NOMO-1 (cell line): ENCODE data around the gene CPEB3.
"Not testable (repeated sequence)": the region's sequence is repeated elsewhere in the genome, so short reads cannot be mapped to it uniquely, and the experiment has no call there.

Source experiments
- DNase-seq, 2 experiments: peaks; one replicate each; lab custom pipeline; 2025; ENCODE audit not compliant: unreplicated experiment in 2 of 2; lab: John Stamatoyannopoulos, UW

CPEB3 gene

DNA sequence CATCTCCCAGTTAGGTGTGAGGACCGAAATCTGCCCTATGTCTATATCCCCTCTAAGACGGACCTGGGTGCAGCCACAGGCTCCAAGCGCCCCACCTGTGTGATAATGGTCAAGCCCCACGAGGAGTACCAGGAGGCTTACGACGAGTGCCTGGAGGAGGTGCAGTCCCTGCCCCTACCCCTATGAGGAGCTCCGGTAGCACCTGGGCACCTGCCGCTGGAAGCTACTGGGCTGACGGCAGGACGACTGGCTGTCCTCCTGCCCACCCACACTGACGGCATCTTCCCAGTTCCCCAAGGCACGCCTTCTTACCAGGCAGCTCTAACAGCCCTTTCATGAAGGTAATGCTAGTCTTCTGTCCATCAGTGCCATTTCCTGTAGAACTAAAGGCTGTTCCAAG, 74.3 kb downstream of the CPEB3 start:
- not testable (repeated sequence) for DNase-seq

DNA sequence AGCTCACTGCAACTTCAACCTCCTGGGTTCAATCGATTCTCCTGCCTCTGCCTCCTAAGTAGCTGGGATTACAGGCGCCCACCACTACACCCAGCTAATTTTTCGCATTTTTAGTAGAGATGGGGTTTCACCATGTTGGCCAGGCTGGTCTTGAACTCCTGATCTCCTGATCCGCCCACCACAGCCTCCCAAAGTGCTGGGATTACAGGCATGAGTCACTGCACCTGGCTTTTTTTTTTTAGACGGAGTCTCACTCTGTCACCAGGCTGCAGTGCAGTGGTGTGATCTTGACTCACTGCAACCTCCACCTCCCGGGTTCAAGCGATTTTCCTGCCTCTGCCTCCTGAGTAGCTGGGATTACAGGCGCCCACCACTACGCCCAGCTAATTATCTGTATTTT, 75.7 kb downstream of the CPEB3 start:
- DNase-seq, result not testable (repeated sequence)

DNA sequence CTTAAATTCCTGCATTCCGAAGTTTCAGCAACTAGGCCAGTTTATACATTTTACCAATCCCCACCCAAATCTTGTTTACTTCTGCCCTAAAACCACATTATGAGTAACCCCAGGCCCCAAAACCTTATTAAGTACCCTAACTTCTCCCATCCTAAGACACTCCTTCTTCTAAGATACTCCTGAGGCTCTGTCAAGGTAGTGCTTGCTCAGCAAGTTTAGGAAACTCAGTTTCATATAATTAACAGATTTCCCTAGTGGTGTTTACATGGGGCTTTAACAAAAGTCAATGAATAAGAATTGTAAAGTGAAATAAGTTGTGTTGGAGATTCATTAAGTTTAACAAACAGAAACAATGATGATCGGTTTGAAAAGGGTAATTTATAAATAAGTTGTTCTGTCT, 77.8 kb downstream of the CPEB3 start:
- no peak for DNase-seq

DNA sequence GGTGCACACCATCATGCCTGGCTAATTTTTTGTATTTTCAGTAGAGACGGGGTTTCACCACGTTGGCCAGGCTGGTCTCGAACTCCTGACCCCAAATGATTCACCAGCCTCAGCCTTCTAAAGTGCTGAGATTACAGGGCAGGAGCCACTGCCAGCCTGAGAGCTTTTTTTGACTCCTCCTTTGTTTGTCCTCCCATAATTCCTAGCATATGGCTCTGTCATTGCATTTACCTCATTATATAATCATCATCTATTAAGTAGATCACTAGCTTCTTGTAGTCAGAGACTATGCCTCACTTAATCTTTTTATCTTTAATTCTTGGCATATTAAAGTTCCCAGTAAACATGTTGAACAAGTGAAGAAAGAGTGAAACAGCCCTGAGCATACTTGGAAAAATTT, 82.1 kb downstream of the CPEB3 start:
- DNase-seq, result no peak

DNA sequence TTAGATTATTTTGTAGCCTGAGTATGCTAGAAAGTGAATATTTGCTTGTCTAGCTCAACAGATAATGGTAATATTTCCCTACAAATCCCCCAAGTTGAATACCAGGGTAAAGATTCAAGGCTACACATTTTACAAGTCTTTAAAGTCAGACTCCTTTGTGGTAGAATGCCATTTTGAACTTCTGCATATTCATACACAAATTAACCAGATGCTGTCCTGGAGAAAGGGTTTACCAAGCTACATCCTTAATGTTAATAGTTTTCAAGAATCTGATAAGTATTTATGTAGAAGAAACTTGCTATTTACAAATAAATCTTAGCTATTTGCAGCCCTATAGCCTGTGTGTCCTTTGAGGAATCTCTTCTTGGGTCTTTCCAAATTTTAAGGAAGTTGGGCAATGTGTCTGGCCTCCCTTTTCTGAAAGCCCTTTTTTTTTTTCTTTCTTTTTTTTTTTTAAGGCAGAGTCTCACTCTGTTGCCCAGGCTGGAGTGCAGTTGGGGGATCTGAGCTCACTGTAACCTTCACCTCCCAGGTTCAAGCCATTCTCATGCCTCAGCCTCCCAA, 82.6 kb downstream of the CPEB3 start:
- DNase-seq, result peak; percentile 34 to 39

DNA sequence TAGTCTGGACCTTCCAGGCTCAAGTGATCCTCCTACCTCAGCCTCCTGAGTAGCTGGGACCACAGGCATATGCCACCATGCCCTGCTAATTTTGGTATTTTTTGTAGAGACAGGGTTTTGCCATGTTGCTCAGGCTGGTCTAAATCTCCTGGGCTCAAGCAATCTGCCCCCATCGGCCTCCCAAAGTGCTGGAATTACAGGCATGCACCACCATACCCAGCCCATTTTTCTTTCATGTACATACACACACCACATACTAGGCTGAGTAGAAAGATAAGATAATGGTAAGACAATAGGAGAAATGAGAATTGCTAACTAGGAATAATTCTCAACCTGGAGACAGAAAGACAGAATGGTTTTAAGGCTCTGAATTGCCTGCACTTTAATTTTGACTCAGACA, 83.8 kb downstream of the CPEB3 start:
- no peak for DNase-seq

DNA sequence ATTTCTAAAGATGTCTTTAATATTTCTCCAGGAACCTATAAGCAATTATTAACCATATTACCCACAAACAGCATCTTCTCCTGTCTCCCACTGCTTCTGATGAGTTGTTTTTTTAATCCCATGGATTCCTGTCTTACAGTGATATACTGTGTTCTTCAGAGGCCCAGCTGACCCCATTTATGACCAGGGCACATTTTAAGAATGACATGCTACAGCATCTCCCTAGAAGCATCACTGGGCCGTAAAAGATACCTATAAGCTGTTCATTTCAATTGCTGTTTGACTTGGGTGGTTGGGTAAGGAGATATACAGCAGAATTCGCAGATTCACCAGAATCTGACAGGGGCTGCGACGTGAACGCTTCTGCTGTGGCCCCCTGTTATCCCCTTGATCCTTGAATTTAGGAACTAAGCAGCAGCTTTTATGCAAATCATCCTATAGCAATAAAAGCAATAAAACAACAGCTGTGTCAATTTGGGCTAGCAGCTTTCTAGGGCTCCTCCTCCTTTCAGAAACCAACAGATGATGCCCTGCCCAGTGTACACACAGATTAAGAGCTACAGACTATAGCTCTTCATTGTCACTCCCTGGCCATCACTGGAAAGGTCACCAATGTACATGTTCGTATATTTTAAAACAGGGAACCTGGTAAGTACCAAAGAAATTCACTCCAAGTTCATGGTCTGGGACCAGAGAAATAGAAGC, 86.8 kb downstream of the CPEB3 start:
- DNase-seq, result no peak

DNA sequence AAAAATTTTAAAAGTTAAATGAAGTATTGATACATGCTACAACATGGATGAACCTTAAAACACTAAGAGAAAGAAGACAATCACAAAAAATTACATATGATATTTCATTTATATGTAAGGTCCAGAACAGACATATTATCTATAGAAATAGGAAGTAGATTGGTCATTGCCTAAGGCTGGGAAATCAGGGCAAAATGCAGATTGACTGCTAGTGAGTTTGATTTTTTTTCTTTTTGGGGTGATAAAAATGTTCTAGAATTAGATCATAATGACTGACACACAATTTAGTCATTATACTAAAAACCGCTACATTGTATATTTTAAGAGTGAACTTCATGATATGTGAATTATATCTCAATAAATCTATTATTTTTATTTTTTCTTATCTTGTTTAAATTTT, 88.3 kb downstream of the CPEB3 start:
- no peak for DNase-seq

DNA sequence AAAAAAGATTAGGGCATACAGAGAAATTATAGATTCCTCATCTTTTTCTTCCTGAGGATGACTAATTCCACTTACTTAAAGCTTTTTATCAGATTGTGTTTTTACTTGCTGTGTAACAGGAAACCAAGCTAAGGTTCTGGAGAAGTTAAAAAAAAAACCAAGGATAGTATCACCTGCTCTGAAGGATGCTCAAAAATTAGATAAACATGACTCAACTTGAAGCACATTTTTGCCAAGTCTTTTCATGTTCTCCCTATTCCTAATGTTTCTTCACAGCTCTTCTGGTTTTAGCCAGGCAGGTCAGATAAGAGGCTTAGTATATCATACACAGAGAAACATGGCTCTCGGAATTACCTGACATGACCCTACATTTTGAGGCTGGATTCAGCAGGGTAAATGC, 90.3 kb downstream of the CPEB3 start:
- DNase-seq, result no peak

DNA sequence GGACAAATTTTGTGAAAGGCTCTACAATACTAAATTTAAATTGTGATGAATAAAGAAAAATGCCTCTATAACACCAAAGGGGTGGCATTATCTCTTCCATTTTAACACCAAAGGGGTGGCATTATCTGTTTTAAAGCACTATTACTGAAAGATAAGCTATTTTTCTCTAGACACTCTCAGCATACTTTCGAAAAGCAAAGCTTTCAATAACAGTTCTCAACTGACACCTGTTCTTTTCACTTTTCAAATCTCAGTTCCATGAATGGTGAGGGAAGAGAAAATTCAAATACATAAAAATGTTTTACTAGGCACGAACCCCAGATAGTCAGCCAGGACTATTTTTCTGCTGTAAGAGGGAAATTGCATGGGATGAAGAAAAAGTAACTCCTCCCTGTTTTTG, 103.8 kb downstream of the CPEB3 start:
- no peak for DNase-seq

DNA sequence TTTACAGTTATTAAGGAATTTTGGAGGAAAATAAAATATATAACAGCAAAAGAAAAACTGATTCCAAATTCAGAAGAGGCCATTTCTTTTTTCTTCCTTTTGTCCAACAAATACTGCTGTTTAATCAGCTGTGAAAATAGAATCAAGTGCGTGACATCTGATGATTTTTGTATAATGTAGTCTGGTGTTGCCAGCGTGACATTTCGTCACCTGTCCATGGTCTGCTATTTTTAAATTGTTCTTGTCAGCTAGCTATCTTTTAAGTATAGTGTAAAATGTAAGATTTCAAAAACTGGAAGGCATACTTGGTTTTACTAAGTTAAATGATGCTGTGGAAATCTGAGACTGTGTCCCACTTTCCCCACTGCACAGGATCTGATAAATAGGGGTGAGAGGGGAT, 105.9 kb downstream of the CPEB3 start:
- no peak for DNase-seq

DNA sequence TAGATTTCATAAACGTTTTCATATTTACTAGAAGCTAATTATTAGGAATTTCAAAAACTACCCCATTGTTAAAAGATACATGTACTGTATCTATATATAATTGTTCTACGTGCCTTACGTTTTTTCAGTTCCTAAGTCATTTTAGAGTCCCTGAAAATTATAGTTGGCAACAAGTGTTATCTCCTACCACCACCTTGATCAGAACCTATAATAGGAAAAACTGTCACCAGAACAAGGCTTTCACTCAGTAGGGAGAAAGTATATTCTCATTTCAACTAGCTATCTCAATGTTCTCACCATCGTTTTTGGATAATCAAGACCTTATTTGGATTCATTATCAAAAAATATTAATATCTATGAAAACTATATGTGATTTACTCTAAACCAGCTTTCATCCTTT, 107.7 kb downstream of the CPEB3 start:
- DNase-seq, result no peak

DNA sequence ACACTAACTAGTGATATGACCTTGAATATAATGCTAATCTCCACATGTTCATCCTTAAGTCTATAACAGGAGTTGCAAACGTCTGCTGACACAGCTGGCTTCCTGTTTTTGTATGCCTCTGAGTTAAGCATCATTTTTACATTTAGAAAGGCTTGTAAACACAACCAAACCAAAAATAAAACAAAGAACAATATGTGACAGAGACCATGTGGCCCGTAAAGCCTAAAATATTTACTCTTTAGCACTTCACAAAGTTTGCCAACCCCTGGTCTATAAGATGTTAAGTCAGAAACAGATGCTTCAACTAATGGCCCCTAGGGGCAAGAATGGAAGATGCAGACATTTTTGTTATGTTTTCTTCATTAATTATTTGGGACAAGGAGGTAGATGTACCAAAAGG, 109.3 kb downstream of the CPEB3 start:
- DNase-seq, result peak in 1 of 2 experiments; percentile 15

DNA sequence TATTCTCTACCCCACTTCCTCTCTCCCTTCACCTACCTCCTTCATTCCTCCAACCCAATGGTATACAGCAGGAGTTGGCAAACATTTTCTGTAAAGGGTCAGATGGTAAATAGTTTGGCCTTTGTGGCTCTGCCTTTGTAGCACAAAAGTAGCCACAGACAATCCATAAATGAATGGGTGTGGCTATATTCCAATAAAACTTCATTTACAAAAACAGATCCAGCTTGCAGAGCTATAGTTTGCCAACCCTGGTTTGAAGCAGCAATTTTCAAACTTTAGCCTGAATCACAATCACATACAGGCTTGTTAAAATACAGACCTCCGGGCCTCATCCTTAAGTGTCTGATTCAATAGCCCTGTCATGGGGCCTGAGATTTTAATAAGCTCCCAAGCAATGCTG, 110.5 kb downstream of the CPEB3 start:
- no peak for DNase-seq

DNA sequence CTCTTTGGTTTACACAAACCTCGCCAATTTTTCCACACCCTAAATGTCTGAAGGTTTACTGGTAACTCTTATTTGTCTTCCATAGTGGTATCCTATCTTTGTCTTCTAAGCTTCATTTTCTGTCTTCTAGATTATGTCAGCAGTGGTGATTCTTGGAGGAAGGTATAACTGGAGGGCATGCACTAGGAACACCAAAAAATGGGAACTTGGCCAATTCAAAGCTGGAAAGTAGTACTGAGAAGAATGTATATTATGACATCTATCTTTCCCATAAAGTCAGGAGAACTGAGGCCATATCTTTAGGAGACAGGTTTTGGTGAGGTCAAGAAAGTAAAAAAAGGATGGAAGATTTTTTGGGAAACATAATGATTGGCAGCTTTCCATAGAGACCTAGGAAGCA, 113.3 kb downstream of the CPEB3 start:
- DNase-seq, result no peak

DNA sequence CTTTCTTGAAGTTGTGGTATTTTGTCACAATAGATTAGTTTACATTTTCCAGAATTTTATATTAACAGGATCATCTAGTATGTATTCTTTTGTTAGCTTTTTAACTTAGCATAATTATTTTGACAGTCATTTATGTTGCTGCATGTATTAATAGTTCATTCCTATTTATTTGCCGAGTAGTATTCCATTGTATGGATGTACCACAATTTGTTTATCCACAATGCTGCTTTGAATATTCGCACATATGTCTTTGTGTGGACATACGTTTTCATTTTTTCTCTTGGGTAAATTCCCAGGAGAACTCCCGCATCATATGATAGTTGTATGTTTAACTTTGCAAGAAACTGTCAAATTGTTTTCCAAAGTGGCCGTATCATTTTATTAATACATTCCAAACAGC, 115.7 kb downstream of the CPEB3 start:
- DNase-seq, result no peak

DNA sequence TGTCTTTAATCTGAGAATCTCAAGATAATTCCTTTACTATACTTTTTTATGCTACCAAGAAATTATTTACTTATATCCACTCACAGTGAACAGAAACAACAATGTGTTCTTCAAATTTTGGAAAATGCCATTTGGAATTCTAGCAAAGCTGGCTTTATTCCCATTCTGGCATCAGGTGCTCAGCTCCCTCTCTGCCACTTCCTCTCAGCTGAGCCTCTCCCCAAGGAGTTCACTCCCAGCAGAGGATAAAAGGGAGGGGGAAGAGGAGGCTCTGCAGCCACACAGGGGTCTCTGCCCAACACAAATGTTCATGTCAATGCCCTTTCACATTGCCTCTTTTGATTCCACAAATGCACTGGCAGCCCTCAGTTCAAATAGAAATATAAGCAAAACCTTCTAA, 116.9 kb downstream of the CPEB3 start:
- no peak for DNase-seq

DNA sequence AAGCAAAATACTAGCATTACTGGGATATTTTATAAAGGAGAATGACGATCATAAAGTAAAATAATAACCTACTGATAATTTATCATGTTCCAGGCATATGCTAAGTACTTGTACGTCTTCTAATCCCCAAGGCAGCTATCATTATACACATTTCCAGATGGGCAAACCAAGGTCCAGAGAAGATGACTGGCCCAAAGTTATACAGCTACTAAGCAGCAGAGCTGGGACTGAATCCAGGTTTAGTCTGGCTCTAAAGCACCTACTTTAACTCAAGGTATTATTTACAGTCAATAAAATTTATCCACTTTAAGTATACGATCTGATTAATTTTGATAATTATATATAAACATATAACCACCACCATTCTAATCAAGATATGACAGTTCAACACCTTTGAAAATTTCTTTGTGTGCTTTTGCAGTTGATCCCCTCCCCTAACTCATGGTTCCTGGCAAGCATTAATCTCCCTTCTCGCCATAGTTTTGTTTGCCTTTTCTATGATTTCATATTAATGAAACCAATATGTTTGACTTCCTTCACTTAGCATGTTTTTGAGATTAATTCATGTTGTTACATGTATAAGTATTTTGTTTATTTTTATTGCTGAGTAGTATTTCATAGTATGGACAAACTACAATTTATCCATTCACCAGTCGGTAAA, 126.7 kb downstream of the CPEB3 start:
- no peak for DNase-seq

DNA sequence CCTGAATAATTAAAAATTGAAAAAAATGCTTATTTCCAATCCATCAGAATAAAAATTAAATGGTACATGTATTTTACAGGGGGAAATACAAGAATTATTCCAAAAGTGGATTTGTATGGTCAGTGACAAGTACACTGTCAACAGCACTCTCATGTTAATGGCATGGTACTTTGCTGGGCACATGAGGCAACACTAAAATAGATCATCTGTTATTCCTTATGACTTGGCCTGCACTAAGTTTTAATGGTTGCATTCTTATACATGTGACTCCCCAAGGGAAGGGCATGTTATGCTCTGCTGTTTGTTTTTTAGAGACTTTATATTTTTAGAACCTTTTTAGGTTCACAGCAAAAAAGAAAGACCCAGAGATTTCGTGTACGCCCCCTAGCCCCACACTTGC, 128.3 kb downstream of the CPEB3 start:
- DNase-seq, result no peak

DNA sequence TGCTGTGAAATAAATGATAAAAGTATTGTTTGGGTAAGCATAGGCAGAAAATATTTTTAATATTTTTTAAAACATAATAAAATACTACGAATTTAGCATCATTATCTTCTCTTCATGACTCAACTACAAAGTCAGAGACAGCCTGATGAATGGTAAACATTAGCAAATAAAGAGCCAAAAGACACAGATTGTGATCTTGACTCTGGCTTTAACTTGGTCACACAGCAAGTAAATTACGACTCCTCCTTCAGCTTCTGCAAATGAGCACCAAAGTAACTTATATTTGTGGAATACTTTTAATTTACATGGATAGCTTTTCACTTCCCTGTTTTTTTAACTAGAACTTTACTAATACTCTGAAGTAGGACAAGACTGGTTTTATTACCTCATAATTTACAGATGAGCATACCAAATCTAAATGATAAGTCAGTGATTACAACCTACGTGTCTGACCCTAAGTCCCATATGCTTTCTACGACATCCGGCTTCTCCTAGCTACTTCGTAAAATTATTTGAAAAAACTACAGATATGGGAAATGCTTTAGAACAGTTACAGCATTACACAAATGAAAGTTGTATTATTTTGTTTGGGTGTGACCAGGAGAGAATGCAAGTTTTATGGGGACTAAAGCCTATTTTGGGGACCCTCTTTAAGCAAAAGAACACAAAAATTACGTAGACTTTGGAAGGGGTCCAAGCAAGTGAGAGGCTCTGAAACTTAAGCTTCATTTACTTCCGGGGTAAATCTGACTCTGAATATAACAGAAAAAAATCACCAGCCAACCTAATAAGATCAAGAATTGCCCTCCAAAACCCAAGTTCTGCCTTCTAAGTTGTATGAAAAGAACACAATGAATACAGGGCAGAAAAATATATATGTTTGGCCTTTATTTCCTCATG, 133.8 kb downstream of the CPEB3 start:
- DNase-seq, result no peak

DNA sequence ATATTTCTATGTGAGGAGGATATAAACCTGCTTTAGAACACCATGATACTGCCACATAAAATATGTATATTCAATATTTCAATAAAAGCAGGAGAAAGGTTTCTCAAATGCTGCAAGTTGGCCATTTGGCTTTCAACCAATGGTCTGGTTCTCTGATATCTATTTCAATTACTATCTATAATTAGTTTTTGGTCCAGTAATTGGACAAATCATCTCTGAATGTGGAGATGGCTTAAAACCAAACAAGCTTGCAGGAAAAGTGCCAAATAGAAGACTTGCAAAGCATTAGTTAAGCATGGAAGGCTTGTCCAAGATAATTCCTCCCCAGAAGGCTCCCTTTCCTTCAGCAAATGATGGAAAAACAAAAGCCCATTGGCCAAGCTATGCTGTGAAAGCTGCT, 140.1 kb downstream of the CPEB3 start:
- DNase-seq, result no peak
